HepG2 (cell line): ENCODE measurements around the gene GRB10. TPM values are rescaled to one million over a fixed set of nuclear protein-coding genes. Genes with fewer than 3 reads are reported as not detected.

Experiments
- BORCS8-MEF2B ChIP-seq: sonication (generic); formaldehyde crosslinking; IDR thresholded peaks from 2 replicates; pipeline ENCODE4 v1.8.0; 2022; ENCODE audit warnings: mild to moderate bottlenecking, missing genetic modification reagents
- NCOA2 ChIP-seq: sonication (generic); formaldehyde crosslinking; IDR thresholded peaks from 2 replicates; pipeline ENCODE4 v1.8.0; 2022; ENCODE audit warnings: inconsistent platforms
- NR3C1 ChIP-seq: sonication (generic); formaldehyde crosslinking; IDR thresholded peaks from 2 replicates; pipeline ENCODE4 v1.4.0; 2020; ENCODE audit warnings: missing genetic modification reagents
- PRMT3 ChIP-seq: sonication (generic); formaldehyde crosslinking; IDR thresholded peaks from 2 replicates; pipeline ENCODE4 v1.8.1; 2022; ENCODE audit warnings: low read depth, mild to moderate bottlenecking, moderate library complexity, missing genetic modification reagents, borderline replicate concordance
- SIN3A ChIP-seq: IDR thresholded peaks from 2 replicates; pipeline ENCODE4 v1.6.1; 2011; ENCODE audit warnings: low read depth, mild to moderate bottlenecking, control low read depth, low read length, borderline replicate concordance
- ZNF224 ChIP-seq: sonication (generic); formaldehyde crosslinking; IDR thresholded peaks from 2 replicates; pipeline ENCODE4 v1.5.0; 2020; ENCODE audit warnings: mild to moderate bottlenecking, missing genetic modification reagents
- ZNF563 ChIP-seq: sonication (generic); formaldehyde crosslinking; IDR thresholded peaks from 2 replicates; pipeline ENCODE4 v1.8.0; 2022; ENCODE audit warnings: mild to moderate bottlenecking, moderate library complexity, missing genetic modification reagents
- ZNF644 ChIP-seq: IDR thresholded peaks from 2 replicates; pipeline ENCODE4 v1.6.1; 2016; ENCODE audit warnings: low read depth
- polyA plus RNA-seq, 8 experiments: library from polyadenylated mRNA; depleted of rRNA in 3 of 8; stranded (reverse) in 7 of 8; unstranded in 1 of 8; fragments of >200 nt; fragmentation: Illumina TruSeq in 4 of 8; extraction: Trizol in 4 of 8; gene quantifications; 2 replicates each; pipeline versions ENCODE4 v1.2.1 to v1.2.3, GENCODE V29; 2011 to 2016; ENCODE audit warnings: low read depth in 4 of 8, missing spikeins in 1 of 8, mixed read lengths in 1 of 8; ENCODE audit not compliant: insufficient read depth in 1 of 8
- total RNA-seq, 5 experiments: library from RNA; depleted of rRNA; stranded (reverse); fragments of >200 nt; fragmentation: Illumina TruSeq; extraction: Trizol; gene quantifications; 2 replicates each; pipeline ENCODE4 v1.2.3, GENCODE V29; 2016; ENCODE audit warnings: low read depth in 1 of 5
- TF ChIP-seq, protein P1 (sequence below): sonication (generic); formaldehyde crosslinking; IDR thresholded peaks from 2 replicates; pipeline ENCODE4 v1.4.0; 2020; ENCODE audit warnings: missing genetic modification reagents
- TF ChIP-seq, protein P2 (sequence below): sonication (generic); formaldehyde crosslinking; IDR thresholded peaks from 2 replicates; pipeline ENCODE4 v1.4.0; 2020; ENCODE audit warnings: mild to moderate bottlenecking, missing genetic modification reagents, borderline replicate concordance
- TF ChIP-seq, protein P3 (sequence below): sonication (generic); formaldehyde crosslinking; IDR thresholded peaks from 2 replicates; pipeline ENCODE4 v1.4.0; 2020; ENCODE audit warnings: mild to moderate bottlenecking, missing genetic modification reagents
- TF ChIP-seq, protein P4 (sequence below): sonication (generic); formaldehyde crosslinking; IDR thresholded peaks from 2 replicates; pipeline ENCODE4 v1.4.0; 2020; ENCODE audit warnings: missing genetic modification reagents
- TF ChIP-seq, protein P5 (sequence below): fragments of 450-650 bp; IDR thresholded peaks from 2 replicates; pipeline ENCODE4 v1.6.1; 2016

The GRB10 gene
- total and polyA plus RNA-seq, 2 of the 13 experiments (the other 11 are each of a cell fraction or from before 2014, with no cell fraction given), result 4.0 to 6.8 TPM

DNA sequence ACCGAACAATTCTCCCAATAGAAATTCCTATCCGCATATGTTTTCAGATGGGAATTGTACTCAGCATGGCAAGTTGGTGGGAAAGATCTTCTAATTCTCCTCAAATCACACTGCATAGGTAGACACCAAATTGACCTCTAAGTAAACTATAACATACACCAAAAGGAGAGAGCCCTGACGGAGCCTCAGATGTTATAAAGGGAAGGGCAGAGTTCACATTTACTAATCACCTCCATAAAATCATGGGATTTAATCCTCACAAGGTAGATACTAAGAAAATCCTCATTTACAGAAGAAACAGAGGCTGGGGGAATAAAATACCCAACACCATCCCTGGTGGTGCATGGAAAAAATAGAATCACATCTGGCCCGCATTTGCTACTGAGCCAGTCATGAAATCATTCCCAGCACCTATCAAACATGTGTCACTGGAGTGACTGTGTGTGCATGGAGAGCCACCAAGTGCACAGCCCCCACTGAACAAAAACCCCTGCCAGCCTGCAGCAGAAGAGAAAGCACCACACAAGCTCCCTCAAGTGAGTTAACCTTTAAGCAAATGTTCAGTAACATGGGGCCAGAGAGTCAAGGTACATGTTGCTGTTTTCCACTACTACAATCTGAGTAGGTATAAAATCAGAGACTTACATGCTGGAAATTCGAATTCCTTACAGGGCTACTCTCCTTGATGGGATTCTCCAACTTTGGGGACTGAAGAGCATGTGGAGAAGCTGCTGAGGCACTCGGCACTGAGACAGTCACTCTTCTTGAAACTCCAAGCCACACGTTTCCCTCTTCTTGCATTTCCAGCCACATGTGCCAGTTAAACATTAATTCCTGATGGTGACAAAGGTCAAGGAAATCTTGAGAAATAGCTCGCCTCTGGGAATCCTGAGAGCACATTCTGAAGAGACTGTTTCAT, 217.8 kb downstream of the GRB10 start, which contains the start of gene DDC (continued):
- TF ChIP-seq PRMT3 (no peak), ZNF224 (no peak), NR3C1 (CRISPR knock-in tag) (no peak), NCOA2 (CRISPR knock-in tag) (peak; percentile 75), ZNF563 (no peak), ZNF644 (CRISPR knock-in tag) (0 out of 2 replicates have a peak, but pooled peaks have one; percentile 12), BORCS8-MEF2B (CRISPR knock-in tag) (no peak), SIN3A (no peak)
- TF ChIP-seq, protein P1, sequence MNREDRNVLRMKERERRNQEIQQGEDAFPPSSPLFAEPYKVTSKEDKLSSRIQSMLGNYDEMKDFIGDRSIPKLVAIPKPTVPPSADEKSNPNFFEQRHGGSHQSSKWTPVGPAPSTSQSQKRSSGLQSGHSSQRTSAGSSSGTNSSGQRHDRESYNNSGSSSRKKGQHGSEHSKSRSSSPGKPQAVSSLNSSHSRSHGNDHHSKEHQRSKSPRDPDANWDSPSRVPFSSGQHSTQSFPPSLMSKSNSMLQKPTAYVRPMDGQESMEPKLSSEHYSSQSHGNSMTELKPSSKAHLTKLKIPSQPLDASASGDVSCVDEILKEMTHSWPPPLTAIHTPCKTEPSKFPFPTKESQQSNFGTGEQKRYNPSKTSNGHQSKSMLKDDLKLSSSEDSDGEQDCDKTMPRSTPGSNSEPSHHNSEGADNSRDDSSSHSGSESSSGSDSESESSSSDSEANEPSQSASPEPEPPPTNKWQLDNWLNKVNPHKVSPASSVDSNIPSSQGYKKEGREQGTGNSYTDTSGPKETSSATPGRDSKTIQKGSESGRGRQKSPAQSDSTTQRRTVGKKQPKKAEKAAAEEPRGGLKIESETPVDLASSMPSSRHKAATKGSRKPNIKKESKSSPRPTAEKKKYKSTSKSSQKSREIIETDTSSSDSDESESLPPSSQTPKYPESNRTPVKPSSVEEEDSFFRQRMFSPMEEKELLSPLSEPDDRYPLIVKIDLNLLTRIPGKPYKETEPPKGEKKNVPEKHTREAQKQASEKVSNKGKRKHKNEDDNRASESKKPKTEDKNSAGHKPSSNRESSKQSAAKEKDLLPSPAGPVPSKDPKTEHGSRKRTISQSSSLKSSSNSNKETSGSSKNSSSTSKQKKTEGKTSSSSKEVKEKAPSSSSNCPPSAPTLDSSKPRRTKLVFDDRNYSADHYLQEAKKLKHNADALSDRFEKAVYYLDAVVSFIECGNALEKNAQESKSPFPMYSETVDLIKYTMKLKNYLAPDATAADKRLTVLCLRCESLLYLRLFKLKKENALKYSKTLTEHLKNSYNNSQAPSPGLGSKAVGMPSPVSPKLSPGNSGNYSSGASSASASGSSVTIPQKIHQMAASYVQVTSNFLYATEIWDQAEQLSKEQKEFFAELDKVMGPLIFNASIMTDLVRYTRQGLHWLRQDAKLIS, result no peak
- TF ChIP-seq, protein P2, sequence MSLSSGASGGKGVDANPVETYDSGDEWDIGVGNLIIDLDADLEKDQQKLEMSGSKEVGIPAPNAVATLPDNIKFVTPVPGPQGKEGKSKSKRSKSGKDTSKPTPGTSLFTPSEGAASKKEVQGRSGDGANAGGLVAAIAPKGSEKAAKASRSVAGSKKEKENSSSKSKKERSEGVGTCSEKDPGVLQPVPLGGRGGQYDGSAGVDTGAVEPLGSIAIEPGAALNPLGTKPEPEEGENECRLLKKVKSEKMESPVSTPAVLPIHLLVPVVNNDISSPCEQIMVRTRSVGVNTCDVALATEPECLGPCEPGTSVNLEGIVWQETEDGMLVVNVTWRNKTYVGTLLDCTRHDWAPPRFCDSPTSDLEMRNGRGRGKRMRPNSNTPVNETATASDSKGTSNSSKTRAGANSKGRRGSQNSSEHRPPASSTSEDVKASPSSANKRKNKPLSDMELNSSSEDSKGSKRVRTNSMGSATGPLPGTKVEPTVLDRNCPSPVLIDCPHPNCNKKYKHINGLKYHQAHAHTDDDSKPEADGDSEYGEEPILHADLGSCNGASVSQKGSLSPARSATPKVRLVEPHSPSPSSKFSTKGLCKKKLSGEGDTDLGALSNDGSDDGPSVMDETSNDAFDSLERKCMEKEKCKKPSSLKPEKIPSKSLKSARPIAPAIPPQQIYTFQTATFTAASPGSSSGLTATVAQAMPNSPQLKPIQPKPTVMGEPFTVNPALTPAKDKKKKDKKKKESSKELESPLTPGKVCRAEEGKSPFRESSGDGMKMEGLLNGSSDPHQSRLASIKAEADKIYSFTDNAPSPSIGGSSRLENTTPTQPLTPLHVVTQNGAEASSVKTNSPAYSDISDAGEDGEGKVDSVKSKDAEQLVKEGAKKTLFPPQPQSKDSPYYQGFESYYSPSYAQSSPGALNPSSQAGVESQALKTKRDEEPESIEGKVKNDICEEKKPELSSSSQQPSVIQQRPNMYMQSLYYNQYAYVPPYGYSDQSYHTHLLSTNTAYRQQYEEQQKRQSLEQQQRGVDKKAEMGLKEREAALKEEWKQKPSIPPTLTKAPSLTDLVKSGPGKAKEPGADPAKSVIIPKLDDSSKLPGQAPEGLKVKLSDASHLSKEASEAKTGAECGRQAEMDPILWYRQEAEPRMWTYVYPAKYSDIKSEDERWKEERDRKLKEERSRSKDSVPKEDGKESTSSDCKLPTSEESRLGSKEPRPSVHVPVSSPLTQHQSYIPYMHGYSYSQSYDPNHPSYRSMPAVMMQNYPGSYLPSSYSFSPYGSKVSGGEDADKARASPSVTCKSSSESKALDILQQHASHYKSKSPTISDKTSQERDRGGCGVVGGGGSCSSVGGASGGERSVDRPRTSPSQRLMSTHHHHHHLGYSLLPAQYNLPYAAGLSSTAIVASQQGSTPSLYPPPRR (CRISPR knock-in tag), result peak; percentile 44; the same call in 1 of the 2 replicates
- TF ChIP-seq, protein P3, sequence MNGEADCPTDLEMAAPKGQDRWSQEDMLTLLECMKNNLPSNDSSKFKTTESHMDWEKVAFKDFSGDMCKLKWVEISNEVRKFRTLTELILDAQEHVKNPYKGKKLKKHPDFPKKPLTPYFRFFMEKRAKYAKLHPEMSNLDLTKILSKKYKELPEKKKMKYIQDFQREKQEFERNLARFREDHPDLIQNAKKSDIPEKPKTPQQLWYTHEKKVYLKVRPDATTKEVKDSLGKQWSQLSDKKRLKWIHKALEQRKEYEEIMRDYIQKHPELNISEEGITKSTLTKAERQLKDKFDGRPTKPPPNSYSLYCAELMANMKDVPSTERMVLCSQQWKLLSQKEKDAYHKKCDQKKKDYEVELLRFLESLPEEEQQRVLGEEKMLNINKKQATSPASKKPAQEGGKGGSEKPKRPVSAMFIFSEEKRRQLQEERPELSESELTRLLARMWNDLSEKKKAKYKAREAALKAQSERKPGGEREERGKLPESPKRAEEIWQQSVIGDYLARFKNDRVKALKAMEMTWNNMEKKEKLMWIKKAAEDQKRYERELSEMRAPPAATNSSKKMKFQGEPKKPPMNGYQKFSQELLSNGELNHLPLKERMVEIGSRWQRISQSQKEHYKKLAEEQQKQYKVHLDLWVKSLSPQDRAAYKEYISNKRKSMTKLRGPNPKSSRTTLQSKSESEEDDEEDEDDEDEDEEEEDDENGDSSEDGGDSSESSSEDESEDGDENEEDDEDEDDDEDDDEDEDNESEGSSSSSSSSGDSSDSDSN, result 0 out of 2 replicates have a peak, but pooled peaks have one; percentile 27
- TF ChIP-seq, protein P4, sequence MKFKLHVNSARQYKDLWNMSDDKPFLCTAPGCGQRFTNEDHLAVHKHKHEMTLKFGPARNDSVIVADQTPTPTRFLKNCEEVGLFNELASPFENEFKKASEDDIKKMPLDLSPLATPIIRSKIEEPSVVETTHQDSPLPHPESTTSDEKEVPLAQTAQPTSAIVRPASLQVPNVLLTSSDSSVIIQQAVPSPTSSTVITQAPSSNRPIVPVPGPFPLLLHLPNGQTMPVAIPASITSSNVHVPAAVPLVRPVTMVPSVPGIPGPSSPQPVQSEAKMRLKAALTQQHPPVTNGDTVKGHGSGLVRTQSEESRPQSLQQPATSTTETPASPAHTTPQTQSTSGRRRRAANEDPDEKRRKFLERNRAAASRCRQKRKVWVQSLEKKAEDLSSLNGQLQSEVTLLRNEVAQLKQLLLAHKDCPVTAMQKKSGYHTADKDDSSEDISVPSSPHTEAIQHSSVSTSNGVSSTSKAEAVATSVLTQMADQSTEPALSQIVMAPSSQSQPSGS (CRISPR knock-in tag), result no peak
- TF ChIP-seq, protein P5, sequence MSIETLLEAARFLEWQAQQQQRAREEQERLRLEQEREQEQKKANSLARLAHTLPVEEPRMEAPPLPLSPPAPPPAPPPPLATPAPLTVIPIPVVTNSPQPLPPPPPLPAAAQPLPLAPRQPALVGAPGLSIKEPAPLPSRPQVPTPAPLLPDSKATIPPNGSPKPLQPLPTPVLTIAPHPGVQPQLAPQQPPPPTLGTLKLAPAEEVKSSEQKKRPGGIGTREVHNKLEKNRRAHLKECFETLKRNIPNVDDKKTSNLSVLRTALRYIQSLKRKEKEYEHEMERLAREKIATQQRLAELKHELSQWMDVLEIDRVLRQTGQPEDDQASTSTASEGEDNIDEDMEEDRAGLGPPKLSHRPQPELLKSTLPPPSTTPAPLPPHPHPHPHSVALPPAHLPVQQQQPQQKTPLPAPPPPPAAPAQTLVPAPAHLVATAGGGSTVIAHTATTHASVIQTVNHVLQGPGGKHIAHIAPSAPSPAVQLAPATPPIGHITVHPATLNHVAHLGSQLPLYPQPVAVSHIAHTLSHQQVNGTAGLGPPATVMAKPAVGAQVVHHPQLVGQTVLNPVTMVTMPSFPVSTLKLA, result no peak
